GM12878 (cell line): ENCODE data around the gene HOXD3. TPM values are rescaled to one million over a fixed set of nuclear protein-coding genes. Genes with fewer than 3 reads are reported as not detected.

Experiments used
- ATAC-seq: fragments of 200-7000 bp; cut with Tn5 transposase; 3 replicates; pipeline ENCODE4 v1.9.1; 2020; ENCODE audit warnings: mild to moderate bottlenecking, moderate library complexity
- BruUV-seq: library from RNA; stranded (reverse); fragments of 400-500 nt; replicated peaks from 2 replicates; lab custom pipeline; 2021; lab: Mats Ljungman, UMichigan
- CTCF ChIA-PET: fragments of 300-600 bp; sonication (Branson Sonifier 250); formaldehyde crosslinking; extraction: SDS; loops from one replicate; lab custom pipeline; 2021; ENCODE audit warnings: inconsistent platforms; lab: Yijun Ruan, JAX
- POLR2A ChIA-PET: fragments of 350-600 bp; formaldehyde crosslinking; extraction: SDS; loops from one replicate; lab custom pipeline; 2021; ENCODE audit warnings: inconsistent platforms; lab: Charles Lee
- RAD21 ChIA-PET: fragments of 300-600 bp; sonication (Branson Sonifier 250); formaldehyde crosslinking; loops from one replicate; lab custom pipeline; 2023; ENCODE audit warnings: antibody characterized with exemption; ENCODE audit not compliant: unreplicated experiment; lab: Charles Lee
- SMC1A ChIA-PET: fragments of 300-600 bp; sonication (Branson Sonifier 250); formaldehyde crosslinking; loops from one replicate; lab custom pipeline; 2023; ENCODE audit not compliant: unreplicated experiment, uncharacterized antibody; lab: Charles Lee
- DNase-seq: peaks from one replicate; pipeline ENCODE4 v3.0.0-alpha.2; 2011; ENCODE audit warnings: low read depth, low spot score
- FAIRE-seq: peaks from 3 replicates; lab custom pipeline; 2011; peaks lifted over from hg19 to GRCh38; lab: Jason Lieb, UNC
- H2AFZ ChIP-seq: 2 replicates; pipeline ENCODE4 v1.6.0; 2011; ENCODE audit warnings: low read depth, low read length, control low read depth; ENCODE audit not compliant: control insufficient read depth
- H3K27ac ChIP-seq: 2 replicates; pipeline ENCODE4 v1.5.1; 2011; ENCODE audit warnings: control low read depth; ENCODE audit not compliant: control insufficient read depth, insufficient read depth
- H3K27me3 ChIP-seq, 2 experiments: replicated peaks in 1 of 2; 2 replicates each; pipeline versions ENCODE4 v1.6.0 to v1.6.1; 2011; ENCODE audit warnings: low read length in 1 of 2; ENCODE audit not compliant: control insufficient read depth in 2 of 2, insufficient read depth in 2 of 2
- H3K36me3 ChIP-seq, 2 experiments: 2 replicates each; pipeline ENCODE4 v1.5.1; 2011; ENCODE audit warnings: low read length in 1 of 2; ENCODE audit not compliant: control insufficient read depth in 2 of 2, insufficient read depth in 2 of 2
- H3K4me1 ChIP-seq: 2 replicates; pipeline ENCODE4 v1.6.1; 2011; ENCODE audit warnings: mild to moderate bottlenecking, low read length, moderate library complexity, mixed read lengths; ENCODE audit not compliant: control insufficient read depth, insufficient read depth
- H3K4me2 ChIP-seq: 2 replicates; pipeline ENCODE4 v1.6.0; 2011; ENCODE audit warnings: control low read depth; ENCODE audit not compliant: control insufficient read depth, insufficient read depth
- H3K4me3 ChIP-seq: fragments of 200-600 bp; sonication (generic); 2 replicates; pipeline ENCODE4 v1.5.1; 2016
- H3K79me2 ChIP-seq: 2 replicates; pipeline ENCODE4 v1.6.0; 2011; ENCODE audit warnings: low read length; ENCODE audit not compliant: control insufficient read depth, insufficient read depth
- H3K9ac ChIP-seq: 2 replicates; pipeline ENCODE4 v1.8.0; 2011; ENCODE audit warnings: low read length, control low read depth, mixed read lengths; ENCODE audit not compliant: control insufficient read depth, insufficient read depth
- H3K9me3 ChIP-seq: replicated peaks from 3 replicates; pipeline ENCODE4 v1.5.1; 2011; ENCODE audit warnings: mild to moderate bottlenecking, low read length; ENCODE audit not compliant: control insufficient read depth, insufficient read depth
- H4K20me1 ChIP-seq: 2 replicates; pipeline ENCODE4 v1.6.0; 2011; ENCODE audit not compliant: control insufficient read depth, insufficient read depth
- BMI1 ChIP-seq: fragments of 450-650 bp; IDR thresholded peaks from 2 replicates; pipeline ENCODE4 v1.6.1; 2016; ENCODE audit warnings: mild to moderate bottlenecking, moderate library complexity, borderline replicate concordance
- CREB1 ChIP-seq: IDR thresholded peaks from 2 replicates; pipeline ENCODE4 v1.6.1; 2012; ENCODE audit warnings: low read depth, mild to moderate bottlenecking, inconsistent platforms
- HDAC2 ChIP-seq: fragments of 200-600 bp; sonication (generic); IDR thresholded peaks from 2 replicates; pipeline ENCODE4 v1.6.1; 2017
- MYB ChIP-seq: fragments of 150-350 bp; IDR thresholded peaks from 2 replicates; pipeline ENCODE4 v1.6.1; 2014; ENCODE audit warnings: mild to moderate bottlenecking, low read depth, low read length, borderline replicate concordance
- RELA ChIP-seq: fragments of 450-650 bp; IDR thresholded peaks from 2 replicates; pipeline ENCODE4 v1.8.0; 2014; ENCODE audit warnings: borderline replicate concordance; ENCODE audit not compliant: partially characterized antibody
- STAT3 ChIP-seq: IDR thresholded peaks from 2 replicates; pipeline ENCODE4 v1.6.1; 2011; ENCODE audit warnings: low read depth, low read length, improper control_type of control experiment
- TCF7 ChIP-seq: IDR thresholded peaks from 2 replicates; pipeline ENCODE4 v1.6.1; 2014; ENCODE audit warnings: antibody characterized with exemption, borderline replicate concordance
- WGBS: methylation state at CpG from one replicate; pipeline ENCODE4 v1.1.6; 2016; ENCODE audit warnings: low lambda C conversion rate; ENCODE audit not compliant: insufficient replicate concordance, insufficient coverage; ENCODE audit errors: missing lambda C conversion rate; 5-methylcytosine and 5-hydroxymethylcytosine counted together
- in situ Hi-C: fragments of 300-500 bp; cut with MboI; formaldehyde crosslinking; loops from 9 replicates; pipeline ENCODE4 v1.14.3; 2018; ENCODE audit warnings: mixed read lengths
- intact Hi-C: fragments of 100-400 bp; cut with micrococcal nuclease; formaldehyde crosslinking; loops from one replicate; pipeline ENCODE4 v1.14.2; 2022; ENCODE audit not compliant: unreplicated experiment
- polyA plus RNA-seq, 11 experiments: library from polyadenylated mRNA; depleted of rRNA in 4 of 11; unstranded in 6 of 11; stranded (reverse) in 5 of 11; fragments of >200 nt; fragmentation: Nextera tagmentation in 4 of 11; fragmentation: Illumina TruSeq in 1 of 11; extraction: Ambion mirVana in 4 of 11; extraction: Trizol in 1 of 11; gene quantifications; 1 replicate in 1 of 11; 2 replicates in 10 of 11; pipeline versions ENCODE4 v1.2.1 to v1.2.3, GENCODE V29; 2011 to 2016; ENCODE audit warnings: inconsistent platforms in 2 of 11, missing spikeins in 2 of 11, low read depth in 1 of 11
- total RNA-seq, 4 experiments: library from RNA; depleted of rRNA in 3 of 4; stranded (reverse); fragments of >200 nt in 3 of 4; fragmentation: Illumina TruSeq in 1 of 4; extraction: Trizol in 1 of 4; gene quantifications; 2 replicates each; pipeline versions ENCODE4 v1.2.1 to v1.2.3, GENCODE V29; 2013 to 2021
- TF ChIP-seq, protein P1 (sequence below): IDR thresholded peaks from 2 replicates; pipeline ENCODE4 v1.6.1; 2012; ENCODE audit warnings: mild to moderate bottlenecking, low read depth, low read length
- TF ChIP-seq, protein P2 (sequence below): fragments of 450-650 bp; IDR thresholded peaks from 2 replicates; pipeline ENCODE4 v1.6.1; 2014; ENCODE audit warnings: mild to moderate bottlenecking
- TF ChIP-seq, protein P3 (sequence below): IDR thresholded peaks from 2 replicates; pipeline ENCODE4 v1.6.1; 2011; ENCODE audit warnings: borderline replicate concordance, low read depth, mild to moderate bottlenecking, moderate library complexity, mixed read lengths, low read length; ENCODE audit not compliant: insufficient read depth; ENCODE audit errors: extremely low read length

Gene HOXD3
- total and polyA plus RNA-seq, 10 of the 15 experiments (the other 5 are each of a cell fraction or from before 2014, with no cell fraction given): not detected

DNA sequence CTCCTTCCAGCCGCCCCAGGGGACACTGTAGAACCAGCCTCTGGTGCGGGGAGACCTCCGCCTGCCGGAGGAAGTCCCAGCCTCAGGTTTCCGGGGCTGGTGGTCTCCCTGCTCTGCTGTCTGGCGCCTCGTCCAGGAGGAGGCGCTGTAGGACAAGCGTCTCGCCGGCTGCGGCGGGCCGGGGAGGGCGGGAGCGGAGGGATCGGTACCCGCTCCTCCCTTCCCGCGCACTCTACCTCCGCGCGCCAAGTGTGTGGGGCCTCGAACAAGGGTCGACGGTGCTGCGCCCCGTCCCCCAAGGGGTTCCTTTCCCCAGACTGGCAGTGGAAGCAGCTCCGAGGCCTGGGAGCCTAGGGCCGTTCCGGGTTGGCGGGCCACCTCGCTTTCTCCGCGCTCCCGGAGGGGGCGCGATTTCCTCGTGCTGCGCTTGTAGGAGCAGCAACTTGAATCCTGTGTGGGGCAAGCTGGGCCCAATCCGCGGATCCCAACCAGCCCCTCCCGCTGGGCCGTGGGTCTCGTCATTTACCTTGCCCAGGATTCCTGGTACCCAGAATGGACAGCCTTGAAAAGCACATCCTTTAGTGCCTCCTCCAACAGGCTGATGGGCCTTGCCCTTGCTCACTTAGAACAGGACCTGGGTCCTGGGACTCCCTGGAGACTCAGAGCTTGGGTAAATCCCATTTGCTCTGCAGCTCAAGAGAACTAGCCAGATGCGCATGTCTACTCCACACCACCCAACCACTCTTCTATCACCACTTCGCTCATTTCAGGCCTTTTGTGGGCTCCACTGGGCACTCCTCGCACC, 16.4 kb upstream of the HOXD3 start:
- ATAC-seq (peak; percentile 99), DNase-seq (peak; percentile 24), FAIRE-seq (peak; percentile 75)
- Histone ChIP-seq H2AFZ (peak overlapping the region; percentile 88), H3K27me3 (peaks cover 0 to 11% of the 10 kb centered on the region in 2 experiments), H3K9ac (peak overlapping the region; percentile 26; the same call in 1 of the 2 replicates), H3K36me3 (no peaks in the 10 kb centered on the region), H3K4me2 (peak overlapping the region; percentile 73), H3K4me1 (no peaks in the 10 kb centered on the region), H4K20me1 (no peaks in the 10 kb centered on the region), H3K4me3 (peak overlapping the region; percentile 37; the same call in 1 of the 2 replicates), H3K9me3 (no peaks in the 10 kb centered on the region; the same call in 2 of the 3 replicates), H3K27ac (no peak overlapping the region), H3K79me2 (no peaks in the 10 kb centered on the region)
- ChIA-PET RAD21 (interaction anchor here (0.6 to 5.9 kb wide), 30 partner anchors 10 to 1008 kb away, joined by 3 to 103 read pairs (median 4); no protein-coding TSS in a partner anchor), CTCF (interaction anchor here (0.6 to 8.6 kb wide), 46 partner anchors 9 to 1414 kb away, joined by 3 to 157 read pairs (median 4); no protein-coding TSS in a partner anchor), SMC1A (interaction anchor here (0.6 to 5.3 kb wide), 28 partner anchors 10 to 1021 kb away, joined by 3 to 58 read pairs (median 3); no protein-coding TSS in a partner anchor), POLR2A (interaction anchor here (0.6 kb wide), 1 partner anchor 511 kb away, joined by 4 read pairs; no protein-coding TSS in a partner anchor)
- intact Hi-C loops (loop anchor here (1.0 to 5.0 kb wide), 6 partner anchors 242 to 1007 kb away; no protein-coding TSS in a partner anchor), in situ Hi-C loops (loop anchor here (5.0 to 25.0 kb wide), 3 partner anchors 317 to 1197 kb away; no protein-coding TSS in a partner anchor)
- 21% methylated on average over 41 of the region's 48 CpGs for WGBS
- BruUV-seq: no TSS peak
- TF ChIP-seq, protein P1, sequence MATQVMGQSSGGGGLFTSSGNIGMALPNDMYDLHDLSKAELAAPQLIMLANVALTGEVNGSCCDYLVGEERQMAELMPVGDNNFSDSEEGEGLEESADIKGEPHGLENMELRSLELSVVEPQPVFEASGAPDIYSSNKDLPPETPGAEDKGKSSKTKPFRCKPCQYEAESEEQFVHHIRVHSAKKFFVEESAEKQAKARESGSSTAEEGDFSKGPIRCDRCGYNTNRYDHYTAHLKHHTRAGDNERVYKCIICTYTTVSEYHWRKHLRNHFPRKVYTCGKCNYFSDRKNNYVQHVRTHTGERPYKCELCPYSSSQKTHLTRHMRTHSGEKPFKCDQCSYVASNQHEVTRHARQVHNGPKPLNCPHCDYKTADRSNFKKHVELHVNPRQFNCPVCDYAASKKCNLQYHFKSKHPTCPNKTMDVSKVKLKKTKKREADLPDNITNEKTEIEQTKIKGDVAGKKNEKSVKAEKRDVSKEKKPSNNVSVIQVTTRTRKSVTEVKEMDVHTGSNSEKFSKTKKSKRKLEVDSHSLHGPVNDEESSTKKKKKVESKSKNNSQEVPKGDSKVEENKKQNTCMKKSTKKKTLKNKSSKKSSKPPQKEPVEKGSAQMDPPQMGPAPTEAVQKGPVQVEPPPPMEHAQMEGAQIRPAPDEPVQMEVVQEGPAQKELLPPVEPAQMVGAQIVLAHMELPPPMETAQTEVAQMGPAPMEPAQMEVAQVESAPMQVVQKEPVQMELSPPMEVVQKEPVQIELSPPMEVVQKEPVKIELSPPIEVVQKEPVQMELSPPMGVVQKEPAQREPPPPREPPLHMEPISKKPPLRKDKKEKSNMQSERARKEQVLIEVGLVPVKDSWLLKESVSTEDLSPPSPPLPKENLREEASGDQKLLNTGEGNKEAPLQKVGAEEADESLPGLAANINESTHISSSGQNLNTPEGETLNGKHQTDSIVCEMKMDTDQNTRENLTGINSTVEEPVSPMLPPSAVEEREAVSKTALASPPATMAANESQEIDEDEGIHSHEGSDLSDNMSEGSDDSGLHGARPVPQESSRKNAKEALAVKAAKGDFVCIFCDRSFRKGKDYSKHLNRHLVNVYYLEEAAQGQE: no peak
- TF ChIP-seq CREB1 (no peak), MYB (no peak), BMI1 (no peak), STAT3 (no peak), RELA (no peak), TCF7 (no peak), HDAC2 (no peak)
- TF ChIP-seq, protein P2, sequence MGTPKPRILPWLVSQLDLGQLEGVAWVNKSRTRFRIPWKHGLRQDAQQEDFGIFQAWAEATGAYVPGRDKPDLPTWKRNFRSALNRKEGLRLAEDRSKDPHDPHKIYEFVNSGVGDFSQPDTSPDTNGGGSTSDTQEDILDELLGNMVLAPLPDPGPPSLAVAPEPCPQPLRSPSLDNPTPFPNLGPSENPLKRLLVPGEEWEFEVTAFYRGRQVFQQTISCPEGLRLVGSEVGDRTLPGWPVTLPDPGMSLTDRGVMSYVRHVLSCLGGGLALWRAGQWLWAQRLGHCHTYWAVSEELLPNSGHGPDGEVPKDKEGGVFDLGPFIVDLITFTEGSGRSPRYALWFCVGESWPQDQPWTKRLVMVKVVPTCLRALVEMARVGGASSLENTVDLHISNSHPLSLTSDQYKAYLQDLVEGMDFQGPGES: no peak
- TF ChIP-seq, protein P3, sequence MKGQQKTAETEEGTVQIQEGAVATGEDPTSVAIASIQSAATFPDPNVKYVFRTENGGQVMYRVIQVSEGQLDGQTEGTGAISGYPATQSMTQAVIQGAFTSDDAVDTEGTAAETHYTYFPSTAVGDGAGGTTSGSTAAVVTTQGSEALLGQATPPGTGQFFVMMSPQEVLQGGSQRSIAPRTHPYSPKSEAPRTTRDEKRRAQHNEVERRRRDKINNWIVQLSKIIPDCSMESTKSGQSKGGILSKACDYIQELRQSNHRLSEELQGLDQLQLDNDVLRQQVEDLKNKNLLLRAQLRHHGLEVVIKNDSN: no peak
